HepG2 (cell line): ENCODE measurements around the gene ASXL1. TPM values are rescaled to one million over a fixed set of nuclear protein-coding genes. Genes with fewer than 3 reads are reported as not detected.

ENCODE experiments used
- BCLAF1 ChIP-seq: fragments of 450-650 bp; IDR thresholded peaks from 2 replicates; pipeline ENCODE4 v1.6.1; 2017; ENCODE audit warnings: mild to moderate bottlenecking
- BRD4 ChIP-seq: sonication (generic); formaldehyde crosslinking; IDR thresholded peaks from 2 replicates; pipeline ENCODE4 v1.4.0; 2020; ENCODE audit warnings: missing genetic modification reagents
- CC2D1A ChIP-seq: sonication (generic); formaldehyde crosslinking; IDR thresholded peaks from 2 replicates; pipeline ENCODE4 v1.8.1; 2023; ENCODE audit warnings: mild to moderate bottlenecking, missing genetic modification reagents
- CCDC6 ChIP-seq: sonication (generic); formaldehyde crosslinking; IDR thresholded peaks from 2 replicates; pipeline ENCODE4 v1.8.1; 2022; ENCODE audit warnings: mild to moderate bottlenecking, missing genetic modification reagents, moderate library complexity
- ELK4 ChIP-seq: sonication (generic); formaldehyde crosslinking; IDR thresholded peaks from 2 replicates; pipeline ENCODE4 v1.9.0; 2021; ENCODE audit warnings: missing genetic modification reagents, borderline replicate concordance
- FOXK2 ChIP-seq: fragments of 450-650 bp; IDR thresholded peaks from 2 replicates; pipeline ENCODE4 v1.6.1; 2016
- FOXM1 ChIP-seq: sonication (generic); formaldehyde crosslinking; IDR thresholded peaks from 2 replicates; pipeline ENCODE4 v1.5.0; 2020; ENCODE audit warnings: missing genetic modification reagents
- KDM2A ChIP-seq: sonication (generic); formaldehyde crosslinking; IDR thresholded peaks from 2 replicates; pipeline ENCODE4 v1.4.0; 2020; ENCODE audit warnings: low read depth, missing genetic modification reagents, borderline replicate concordance
- MAF1 ChIP-seq: sonication (generic); formaldehyde crosslinking; IDR thresholded peaks from 2 replicates; pipeline ENCODE4 v1.5.0; 2020; ENCODE audit warnings: missing genetic modification reagents, borderline replicate concordance
- MATR3 ChIP-seq: sonication (generic); formaldehyde crosslinking; IDR thresholded peaks from 2 replicates; pipeline ENCODE4 v1.4.0; 2020; ENCODE audit warnings: missing genetic modification reagents
- RFX3 ChIP-seq: IDR thresholded peaks from 2 replicates; pipeline ENCODE4 v1.6.1; 2016; ENCODE audit warnings: missing biosample characterization, missing genetic modification reagents
- RNF219 ChIP-seq: sonication (generic); formaldehyde crosslinking; IDR thresholded peaks from 2 replicates; pipeline ENCODE4 v1.5.0; 2020; ENCODE audit warnings: mild to moderate bottlenecking, missing genetic modification reagents
- SMAD9 ChIP-seq: sonication (generic); formaldehyde crosslinking; IDR thresholded peaks from 2 replicates; pipeline ENCODE4 v1.5.1; 2020; ENCODE audit warnings: mild to moderate bottlenecking, missing genetic modification reagents
- TRAFD1 ChIP-seq: sonication (generic); formaldehyde crosslinking; IDR thresholded peaks from 2 replicates; pipeline ENCODE4 v1.5.1; 2020; ENCODE audit warnings: missing genetic modification reagents, mild to moderate bottlenecking, borderline replicate concordance
- ZIK1 ChIP-seq: sonication (generic); formaldehyde crosslinking; IDR thresholded peaks from 2 replicates; pipeline ENCODE4 v1.5.0; 2020; ENCODE audit warnings: mild to moderate bottlenecking, low read depth, missing genetic modification reagents, borderline replicate concordance
- ZKSCAN1 ChIP-seq: fragments of 150-350 bp; IDR thresholded peaks from 2 replicates; pipeline ENCODE4 v1.6.1; 2014; ENCODE audit warnings: low read length
- ZNF563 ChIP-seq: sonication (generic); formaldehyde crosslinking; IDR thresholded peaks from 2 replicates; pipeline ENCODE4 v1.8.0; 2022; ENCODE audit warnings: mild to moderate bottlenecking, moderate library complexity, missing genetic modification reagents
- ZNF704 ChIP-seq: sonication (generic); formaldehyde crosslinking; IDR thresholded peaks from 2 replicates; pipeline ENCODE4 v1.8.1; 2023; ENCODE audit warnings: mild to moderate bottlenecking, inconsistent platforms, moderate library complexity, missing genetic modification reagents, borderline replicate concordance
- ZNF782 ChIP-seq: sonication (generic); formaldehyde crosslinking; IDR thresholded peaks from 2 replicates; pipeline ENCODE4 v1.4.0; 2020; ENCODE audit warnings: missing genetic modification reagents, mild to moderate bottlenecking, borderline replicate concordance
- ZNF841 ChIP-seq: sonication (generic); formaldehyde crosslinking; IDR thresholded peaks from 2 replicates; pipeline ENCODE4 v1.8.1; 2023; ENCODE audit warnings: missing genetic modification reagents, borderline replicate concordance
- ZNF878 ChIP-seq: sonication (generic); formaldehyde crosslinking; IDR thresholded peaks from 2 replicates; pipeline ENCODE4 v1.8.1; 2023; ENCODE audit warnings: mild to moderate bottlenecking, missing genetic modification reagents, moderate library complexity
- polyA plus RNA-seq, 8 experiments: library from polyadenylated mRNA; depleted of rRNA in 3 of 8; stranded (reverse) in 7 of 8; unstranded in 1 of 8; fragments of >200 nt; fragmentation: Illumina TruSeq in 4 of 8; extraction: Trizol in 4 of 8; gene quantifications; 2 replicates each; pipeline versions ENCODE4 v1.2.1 to v1.2.3, GENCODE V29; 2011 to 2016; ENCODE audit warnings: low read depth in 4 of 8, missing spikeins in 1 of 8, mixed read lengths in 1 of 8; ENCODE audit not compliant: insufficient read depth in 1 of 8
- total RNA-seq, 5 experiments: library from RNA; depleted of rRNA; stranded (reverse); fragments of >200 nt; fragmentation: Illumina TruSeq; extraction: Trizol; gene quantifications; 2 replicates each; pipeline ENCODE4 v1.2.3, GENCODE V29; 2016; ENCODE audit warnings: low read depth in 1 of 5

ASXL1 gene
- total and polyA plus RNA-seq, 2 of the 13 experiments (the other 11 are each of a cell fraction or from before 2014, with no cell fraction given), result 62.1 to 74.8 TPM

- no peak for TF ChIP-seq RFX3 (CRISPR knock-in tag)
- no peak for TF ChIP-seq ZNF878
- TF ChIP-seq ELK4 (CRISPR knock-in tag), result no peak
- no peak for TF ChIP-seq CC2D1A (CRISPR knock-in tag)
- TF ChIP-seq TRAFD1 (CRISPR knock-in tag), result peak; percentile 77; the same call in 1 of the 2 replicates
- no peak for TF ChIP-seq BRD4 (CRISPR knock-in tag)
- 0 out of 2 replicates have a peak, but pooled peaks have one; percentile 55 for TF ChIP-seq MAF1
- no peak for TF ChIP-seq FOXM1 (CRISPR knock-in tag)
- TF ChIP-seq SMAD9, result no peak
- TF ChIP-seq MATR3 (CRISPR knock-in tag), result no peak
- peak; percentile 82 for TF ChIP-seq CCDC6 (CRISPR knock-in tag)
- TF ChIP-seq ZIK1 (CRISPR knock-in tag), result no peak
- TF ChIP-seq KDM2A, result peak; percentile 80
- TF ChIP-seq ZNF563, result peak; percentile 45; the same call in 1 of the 2 replicates
- no peak for TF ChIP-seq BCLAF1
- TF ChIP-seq ZNF704, result peak; percentile 67; the same call in 1 of the 2 replicates
- no peak for TF ChIP-seq ZKSCAN1
- no peak for TF ChIP-seq ZNF782 (CRISPR knock-in tag)
- no peak for TF ChIP-seq RNF219
- no peak for TF ChIP-seq FOXK2
- no peak for TF ChIP-seq ZNF841
Observed at GRCh38 chr20:32482442-32483261, 124.5 kb downstream of the ASXL1 start (continued).
